Measurements from ENCODE around the gene TNNI2.

DNA sequence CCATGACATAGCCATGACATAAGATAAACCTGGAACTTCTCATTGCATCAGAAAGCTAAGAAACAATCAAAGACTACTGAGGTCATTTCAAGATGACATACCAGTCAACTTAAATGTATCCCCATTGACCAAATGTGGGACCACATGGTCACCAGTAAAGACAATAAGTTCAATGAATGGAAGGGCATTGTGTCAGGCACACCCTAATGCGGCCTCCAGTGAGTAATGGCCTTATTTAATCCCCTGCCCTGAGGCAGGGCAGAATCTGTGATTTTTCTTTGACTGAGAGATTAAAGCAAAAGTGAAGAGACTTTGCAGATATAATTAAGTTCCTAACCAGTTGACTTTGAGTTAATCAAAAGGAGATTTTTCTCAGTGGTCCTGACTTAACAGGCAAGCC is 21.3 kb upstream of the TNNI2 start:
- no peak for TF ChIP-seq POLR2AphosphoS5 (IDR thresholded peaks at IDR 0.05; ENCODE audit: low read depth, low read length)
- no peak for TF ChIP-seq POLR2A (IDR thresholded peaks at IDR 0.05; ENCODE audit: low read depth, low read length)
